HCT116 (cell line): ENCODE measurements around the gene NPSR1.
"Not testable (repeated sequence)": the region's sequence is repeated elsewhere in the genome, so short reads cannot be mapped to it uniquely, and the experiment has no call there.

Experiments used
- POLR2AphosphoS5 ChIP-seq: IDR thresholded peaks from 2 replicates; pipeline ENCODE4 v1.6.1; 2011; ENCODE audit warnings: mild to moderate bottlenecking, low read depth, low read length, moderate library complexity
- TF ChIP-seq, protein P1 (sequence below), 3 experiments: fragments of 200-600 bp in 1 of 3; sonication (generic) in 1 of 3; IDR thresholded peaks in 2 of 3; conservative IDR thresholded peaks in 1 of 3; 2 replicates each; pipeline ENCODE4 v1.5.1; 2012 to 2017; ENCODE audit warnings: low read depth in 2 of 3, low read length in 2 of 3, antibody characterized with exemption in 1 of 3, borderline replicate concordance in 1 of 3, control low read depth in 1 of 3, mild to moderate bottlenecking in 1 of 3, mixed read lengths in 1 of 3, mixed run types in 1 of 3, moderate library complexity in 1 of 3; ENCODE audit not compliant: insufficient read depth in 1 of 3

GRCh38 chr7:34867341-34867740 is 209.3 kb downstream of the NPSR1 start:
- TF ChIP-seq POLR2AphosphoS5: not testable (repeated sequence)
- TF ChIP-seq, protein P1, sequence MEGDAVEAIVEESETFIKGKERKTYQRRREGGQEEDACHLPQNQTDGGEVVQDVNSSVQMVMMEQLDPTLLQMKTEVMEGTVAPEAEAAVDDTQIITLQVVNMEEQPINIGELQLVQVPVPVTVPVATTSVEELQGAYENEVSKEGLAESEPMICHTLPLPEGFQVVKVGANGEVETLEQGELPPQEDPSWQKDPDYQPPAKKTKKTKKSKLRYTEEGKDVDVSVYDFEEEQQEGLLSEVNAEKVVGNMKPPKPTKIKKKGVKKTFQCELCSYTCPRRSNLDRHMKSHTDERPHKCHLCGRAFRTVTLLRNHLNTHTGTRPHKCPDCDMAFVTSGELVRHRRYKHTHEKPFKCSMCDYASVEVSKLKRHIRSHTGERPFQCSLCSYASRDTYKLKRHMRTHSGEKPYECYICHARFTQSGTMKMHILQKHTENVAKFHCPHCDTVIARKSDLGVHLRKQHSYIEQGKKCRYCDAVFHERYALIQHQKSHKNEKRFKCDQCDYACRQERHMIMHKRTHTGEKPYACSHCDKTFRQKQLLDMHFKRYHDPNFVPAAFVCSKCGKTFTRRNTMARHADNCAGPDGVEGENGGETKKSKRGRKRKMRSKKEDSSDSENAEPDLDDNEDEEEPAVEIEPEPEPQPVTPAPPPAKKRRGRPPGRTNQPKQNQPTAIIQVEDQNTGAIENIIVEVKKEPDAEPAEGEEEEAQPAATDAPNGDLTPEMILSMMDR (IDR thresholded peaks at IDR 0.05 in 2 of 3, conservative IDR thresholded peaks at IDR 0.05 in 1 of 3; ENCODE audit: borderline replicate concordance in 1 of 3, insufficient read depth in 1 of 3, low read depth in 2 of 3, low read length in 2 of 3): not testable (repeated sequence)
